Pancreas (tissue), 10 donors: ENCODE data around the gene LINC01488. TPM values are rescaled to one million over a fixed set of nuclear protein-coding genes. Genes with fewer than 3 reads are reported as not detected.
A peak's percentile ranks its signal among the peaks of the same experiment; 100 is the strongest.

Experiments
- ATAC-seq, 4 donors: fragments of 200-7000 bp; cut with Tn5 transposase; one replicate each; pipeline versions ENCODE4 v1.8.0 to v1.9.1; 2020; ENCODE audit warnings: mild to moderate bottlenecking in 4 of 4, moderate library complexity in 4 of 4
- DNase-seq, 6 donors: peaks; one replicate each; pipeline ENCODE4 v3.0.0-alpha.2; 2020
- FAIRE-seq: peaks from 2 replicates; lab custom pipeline; 2012; peaks lifted over from hg19 to GRCh38; lab: Jason Lieb, UNC
- H3K27ac ChIP-seq, 4 donors: fragments of 200-600 bp; sonication (generic); 1 replicate in 3 of 4; 2 replicates in 1 of 4; pipeline versions ENCODE4 v1.5.0 to v1.8.0; 2020
- H3K27me3 ChIP-seq, 4 donors: fragments of 200-600 bp; one replicate each; pipeline ENCODE4 v1.8.0; 2021
- H3K36me3 ChIP-seq, 3 donors: fragments of 200-600 bp; sonication (generic) in 1 of 3; one replicate each; pipeline versions ENCODE4 v1.5.0 to v1.8.0; 2020 to 2021
- H3K4me1 ChIP-seq, 3 donors: fragments of 200-600 bp; one replicate each; pipeline ENCODE4 v1.8.0; 2021
- H3K4me3 ChIP-seq, 4 donors: fragments of 200-600 bp; sonication (generic) in 2 of 4; one replicate each; pipeline versions ENCODE4 v1.5.0 to v1.8.0; 2020 to 2021
- H3K9me3 ChIP-seq, 4 donors: fragments of 200-600 bp; one replicate each; pipeline ENCODE4 v1.8.0; 2021
- WGBS, 2 donors: extraction: QIAGEN DNeasy Blood & Tissue Kit; methylation state at CpG; one replicate each; pipeline ENCODE4 v1.1.7; 2013; 5-methylcytosine and 5-hydroxymethylcytosine counted together
- intact Hi-C, 3 donors: fragments of 100-400 bp; cut with DNase I; formaldehyde crosslinking; loops; one replicate each; pipeline versions ENCODE4 v1.11.1 to v1.14.2; 2022
- polyA plus RNA-seq, 2 donors: library from polyadenylated mRNA; stranded (reverse); fragments of 200-250 nt; gene quantifications; one replicate each; pipeline ENCODE4 v1.2.3, GENCODE V29; 2013
- total RNA-seq, 6 donors: library from RNA; stranded (reverse); fragmentation: NEBNext Ultra II Directional in 4 of 6; extraction: Animal tissue kit (Norgen Biotek cat#: 25700) in 4 of 6; gene quantifications; one replicate each; pipeline versions ENCODE4 v1.2.1 to v1.2.4, GENCODE V29; 2021 to 2023
- TF ChIP-seq, protein P1 (sequence below), 4 donors: fragments of 200-600 bp; sonication (generic) in 3 of 4; IDR thresholded peaks; one replicate each; pipeline versions ENCODE4 v1.5.0 to v1.8.0; 2021; ENCODE audit warnings: antibody characterized with exemption in 4 of 4
- donor health status: healthy with polysubstance abuse.
- donor health status: DM: no; HTN: no; CAD: no; lungs with moderate emphysema.
- donor health status: DM: no; HTN: no; CAD: no.
- donor health status: control.
- donor health status: control.
- donor health status: Bipolar disorder and iron deficiency.
- donor health status: DM: yes; HTN: yes; CAD: no.
- donor health status: DM: no; HTN: no; CAD: no.
- donor health status: DM: no; HTN: no; CAD: no.
- donor health status: DM: yes; HTN: yes; CAD: no.

The LINC01488 gene
- total and polyA plus RNA-seq, 8 donors: not detected

- Histone ChIP-seq H3K27ac (no peak overlapping the region), H3K36me3 (no peaks in the 10 kb centered on the region), H3K4me3 (no peak overlapping the region), H3K27me3 (no peaks in the 10 kb centered on the region), H3K9me3 (no peaks in the 10 kb centered on the region), H3K4me1 (no peaks in the 10 kb centered on the region)
- intact Hi-C loops: no loop called here
- ATAC-seq (no peak), DNase-seq (peak in 1 of 6 donors; percentile 24), FAIRE-seq (no peak)
- TF ChIP-seq, protein P1, sequence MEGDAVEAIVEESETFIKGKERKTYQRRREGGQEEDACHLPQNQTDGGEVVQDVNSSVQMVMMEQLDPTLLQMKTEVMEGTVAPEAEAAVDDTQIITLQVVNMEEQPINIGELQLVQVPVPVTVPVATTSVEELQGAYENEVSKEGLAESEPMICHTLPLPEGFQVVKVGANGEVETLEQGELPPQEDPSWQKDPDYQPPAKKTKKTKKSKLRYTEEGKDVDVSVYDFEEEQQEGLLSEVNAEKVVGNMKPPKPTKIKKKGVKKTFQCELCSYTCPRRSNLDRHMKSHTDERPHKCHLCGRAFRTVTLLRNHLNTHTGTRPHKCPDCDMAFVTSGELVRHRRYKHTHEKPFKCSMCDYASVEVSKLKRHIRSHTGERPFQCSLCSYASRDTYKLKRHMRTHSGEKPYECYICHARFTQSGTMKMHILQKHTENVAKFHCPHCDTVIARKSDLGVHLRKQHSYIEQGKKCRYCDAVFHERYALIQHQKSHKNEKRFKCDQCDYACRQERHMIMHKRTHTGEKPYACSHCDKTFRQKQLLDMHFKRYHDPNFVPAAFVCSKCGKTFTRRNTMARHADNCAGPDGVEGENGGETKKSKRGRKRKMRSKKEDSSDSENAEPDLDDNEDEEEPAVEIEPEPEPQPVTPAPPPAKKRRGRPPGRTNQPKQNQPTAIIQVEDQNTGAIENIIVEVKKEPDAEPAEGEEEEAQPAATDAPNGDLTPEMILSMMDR (IDR thresholded peaks at IDR 0.05): no peak
- 77 to 89% methylated on average over 10 of the region's 10 CpGs for WGBS, 2 donors
Measured at GRCh38 chr11:69504576-69505335, 23.3 kb downstream of the LINC01488 start.

DNA sequence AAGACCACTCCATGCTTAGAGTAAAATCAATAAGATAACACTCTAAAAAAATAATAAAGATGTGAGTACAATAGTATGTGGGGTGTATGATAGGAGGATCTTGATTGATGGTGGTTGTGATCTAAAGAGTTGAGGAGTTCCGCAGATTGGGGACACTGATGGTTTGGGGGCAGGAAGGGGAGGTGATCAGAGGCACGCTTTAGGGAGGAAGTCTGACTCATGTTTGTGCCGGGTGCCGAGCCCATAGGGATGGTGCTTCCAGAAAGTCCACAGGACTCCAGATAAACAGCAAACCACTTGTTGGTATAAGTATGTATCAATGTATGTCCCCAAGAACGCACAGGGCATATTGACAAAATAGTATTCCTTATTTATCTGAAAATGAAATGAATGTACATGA, 27.5 kb downstream of the LINC01488 start:
- intact Hi-C loops: no loop called here
- TF ChIP-seq, protein P1 (IDR thresholded peaks at IDR 0.05): no peak
- ATAC-seq (no peak), FAIRE-seq (no peak), DNase-seq (peak in 1 of 6 donors; percentile 6)
- no peaks in the 10 kb centered on the region for H3K27me3 ChIP-seq
- H3K36me3 ChIP-seq: no peaks in the 10 kb centered on the region
- WGBS, 2 donors: 65 to 77% methylated on average over 5 of the region's 5 CpGs
- H3K9me3 ChIP-seq: no peaks in the 10 kb centered on the region
- H3K4me3 ChIP-seq: no peak overlapping the region
- no peak overlapping the region for H3K27ac ChIP-seq
- H3K4me1 ChIP-seq: no peaks in the 10 kb centered on the region

DNA sequence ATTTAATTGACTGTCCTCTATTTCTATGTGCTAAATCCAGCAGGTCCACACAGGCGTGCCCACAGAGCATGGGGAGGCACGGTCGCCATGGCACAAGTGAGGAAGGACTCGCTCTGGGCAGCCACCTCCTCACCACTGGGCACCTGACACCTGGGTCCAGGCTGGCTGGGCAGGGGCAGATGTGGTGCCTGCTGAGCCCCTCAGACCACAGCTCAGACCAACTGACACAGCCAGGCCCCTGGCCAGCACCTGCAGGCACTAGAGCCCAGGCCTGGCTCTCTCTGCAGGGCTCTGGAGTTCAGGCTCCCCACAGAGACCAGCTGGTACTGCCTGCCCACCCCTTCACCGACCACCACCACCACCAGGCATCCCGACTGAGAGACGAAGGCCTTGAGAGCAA, 27.9 kb downstream of the LINC01488 start:
- TF ChIP-seq, protein P1 (IDR thresholded peaks at IDR 0.05): no peak
- no peak for ATAC-seq
- intact Hi-C loops: no loop called here

DNA sequence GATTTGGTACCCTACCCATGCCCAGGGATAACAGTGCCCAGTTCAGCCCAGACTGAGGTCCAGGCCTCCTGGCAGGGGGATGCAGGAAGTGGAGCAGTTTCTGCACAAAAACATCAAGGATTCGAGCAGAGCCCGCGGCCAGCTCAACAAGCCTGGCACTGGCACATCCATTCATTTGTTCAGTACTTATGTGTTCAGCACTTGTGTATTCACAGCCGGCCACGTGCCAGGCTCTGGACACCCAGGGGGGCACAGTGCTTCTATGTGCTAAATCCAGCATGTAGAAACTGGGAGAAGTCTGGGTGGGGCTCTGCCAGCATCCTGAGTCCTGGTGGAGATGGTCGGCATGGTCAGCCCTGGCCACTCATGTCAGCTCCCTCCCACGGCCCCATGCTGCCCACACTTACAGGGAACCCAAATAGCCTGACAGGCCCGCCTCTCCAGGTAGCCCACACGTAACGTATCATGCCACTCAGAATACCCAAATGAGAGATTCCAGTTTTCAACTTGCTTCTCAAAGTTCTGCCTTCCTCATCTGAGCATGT, 28.5 kb downstream of the LINC01488 start:
- no peak overlapping the region for H3K4me3 ChIP-seq
- no peaks in the 10 kb centered on the region for H3K9me3 ChIP-seq
- ATAC-seq (no peak), FAIRE-seq (no peak), DNase-seq (peak in 2 of 6 donors; percentile 20 to 45)
- intact Hi-C loops: no loop called here
- H3K27me3 ChIP-seq: no peaks in the 10 kb centered on the region
- TF ChIP-seq, protein P1 (IDR thresholded peaks at IDR 0.05): no peak
- H3K36me3 ChIP-seq: no peaks in the 10 kb centered on the region
- H3K4me1 ChIP-seq: no peaks in the 10 kb centered on the region
- WGBS, 2 donors: 74 to 83% methylated on average over 10 of the region's 10 CpGs
- H3K27ac ChIP-seq: no peak overlapping the region

More for the DNA sequence above, 27.9 kb downstream of the LINC01488 start:
- FAIRE-seq (no peak), DNase-seq (peak in 2 of 6 donors; percentile 34 to 45)
- H3K9me3 ChIP-seq: no peaks in the 10 kb centered on the region
- H3K27me3 ChIP-seq: no peaks in the 10 kb centered on the region
- H3K27ac ChIP-seq: no peak overlapping the region
- WGBS, 2 donors: 69 to 94% methylated on average over 6 to 7 of the region's 7 CpGs
- no peaks in the 10 kb centered on the region for H3K4me1 ChIP-seq
- no peak overlapping the region for H3K4me3 ChIP-seq
- no peaks in the 10 kb centered on the region for H3K36me3 ChIP-seq
